ENCODE results near the gene CRTC3. TPM values are rescaled to one million over a fixed set of nuclear protein-coding genes. Genes with fewer than 3 reads are reported as not detected.
A peak's percentile ranks its signal among the peaks of the same experiment; 100 is the strongest.

The CRTC3 gene
- total and polyA plus RNA-seq, 8 donors = 7.1 to 17.6 (median 11.4) TPM

GRCh38 chr15:90619939-90620338 is 90.2 kb downstream of the CRTC3 start:
- no peaks in the 10 kb centered on the region for H3K9me3 ChIP-seq
- H3K27ac ChIP-seq = no peak overlapping the region
- H3K27me3 ChIP-seq = no peaks in the 10 kb centered on the region
- intact Hi-C loops (cut with DNase I) = no loop called here
- H3K4me1 ChIP-seq = no peaks in the 10 kb centered on the region
- ATAC-seq = no peak
- WGBS, 2 donors = 82 to 83% methylated on average over 5 of the region's 5 CpGs
- no peak for FAIRE-seq
- peaks cover 0 to 4% (median 0%) of the 10 kb centered on the region in 3 donors for H3K36me3 ChIP-seq
- no peak for DNase-seq
- TF ChIP-seq CTCF (IDR thresholded peaks at IDR 0.05) = no peak
- no peak overlapping the region for H3K4me3 ChIP-seq

GRCh38 chr15:90620379-90621067 is 90.8 kb downstream of the CRTC3 start:
- DNase-seq = no peak
- intact Hi-C loops (cut with DNase I) = no loop called here
- H3K27ac ChIP-seq = no peak overlapping the region
- no peak for FAIRE-seq
- peak in 1 of 4 donors; percentile 31 for ATAC-seq
- no peak overlapping the region for H3K4me3 ChIP-seq
- no peaks in the 10 kb centered on the region for H3K36me3 ChIP-seq
- no peaks in the 10 kb centered on the region for H3K27me3 ChIP-seq
- no peaks in the 10 kb centered on the region for H3K9me3 ChIP-seq
- WGBS, 2 donors = 85 to 87% methylated on average over 13 of the region's 13 CpGs
- no peak for TF ChIP-seq CTCF (IDR thresholded peaks at IDR 0.05)
- no peaks in the 10 kb centered on the region for H3K4me1 ChIP-seq

GRCh38 chr15:90623854-90624253 is 94.1 kb downstream of the CRTC3 start:
- H3K36me3 ChIP-seq = peaks cover 0 to 9% (median 0%) of the 10 kb centered on the region in 3 donors
- no peak overlapping the region for H3K4me3 ChIP-seq
- intact Hi-C loops (cut with DNase I) = no loop called here
- no peak for TF ChIP-seq CTCF (IDR thresholded peaks at IDR 0.05)
- FAIRE-seq = no peak
- no peak overlapping the region for H3K27ac ChIP-seq
- 84 to 96% methylated on average over 6 of the region's 6 CpGs for WGBS, 2 donors
- no peaks in the 10 kb centered on the region for H3K27me3 ChIP-seq
- no peaks in the 10 kb centered on the region for H3K9me3 ChIP-seq
- no peaks in the 10 kb centered on the region for H3K4me1 ChIP-seq
- no peak for DNase-seq
- ATAC-seq = peak in 1 of 4 donors; percentile 14

- TF ChIP-seq CTCF (IDR thresholded peaks at IDR 0.05) = no peak
- intact Hi-C loops (cut with DNase I) = no loop called here
- H3K9me3 ChIP-seq = no peaks in the 10 kb centered on the region
- WGBS, 2 donors = 85 to 87% methylated on average over 13 of the region's 13 CpGs
- FAIRE-seq (no peak), ATAC-seq (no peak), DNase-seq (no peak)
- H3K36me3 ChIP-seq = peaks cover 0 to 15% (median 0%) of the 10 kb centered on the region in 3 donors
- H3K4me1 ChIP-seq = no peaks in the 10 kb centered on the region
- no peaks in the 10 kb centered on the region for H3K27me3 ChIP-seq
- H3K4me3 ChIP-seq = no peak overlapping the region
- no peak overlapping the region for H3K27ac ChIP-seq
These were observed 94.7 kb downstream of the CRTC3 start for GRCh38 chr15:90624278-90624981.

- no peak for FAIRE-seq
- intact Hi-C loops (cut with DNase I) = no loop called here
- 90 to 95% methylated on average over 7 of the region's 7 CpGs for WGBS, 2 donors
- no peaks in the 10 kb centered on the region for H3K9me3 ChIP-seq
- no peak for TF ChIP-seq CTCF (IDR thresholded peaks at IDR 0.05)
- no peaks in the 10 kb centered on the region for H3K27me3 ChIP-seq
- no peak for ATAC-seq
- H3K36me3 ChIP-seq = peaks cover 0 to 20% (median 2%) of the 10 kb centered on the region in 3 donors
- no peak overlapping the region for H3K27ac ChIP-seq
- no peak for DNase-seq
- H3K4me3 ChIP-seq = no peak overlapping the region
- no peaks in the 10 kb centered on the region for H3K4me1 ChIP-seq
These were observed 95.3 kb downstream of the CRTC3 start for GRCh38 chr15:90625037-90625436.

Data from pancreas (tissue), 10 donors.